Measurements from ENCODE around the gene MSMO1.
"Not testable (repeated sequence)": the region's sequence is repeated elsewhere in the genome, so short reads cannot be mapped to it uniquely, and the experiment has no call there.

MSMO1 gene

DNA sequence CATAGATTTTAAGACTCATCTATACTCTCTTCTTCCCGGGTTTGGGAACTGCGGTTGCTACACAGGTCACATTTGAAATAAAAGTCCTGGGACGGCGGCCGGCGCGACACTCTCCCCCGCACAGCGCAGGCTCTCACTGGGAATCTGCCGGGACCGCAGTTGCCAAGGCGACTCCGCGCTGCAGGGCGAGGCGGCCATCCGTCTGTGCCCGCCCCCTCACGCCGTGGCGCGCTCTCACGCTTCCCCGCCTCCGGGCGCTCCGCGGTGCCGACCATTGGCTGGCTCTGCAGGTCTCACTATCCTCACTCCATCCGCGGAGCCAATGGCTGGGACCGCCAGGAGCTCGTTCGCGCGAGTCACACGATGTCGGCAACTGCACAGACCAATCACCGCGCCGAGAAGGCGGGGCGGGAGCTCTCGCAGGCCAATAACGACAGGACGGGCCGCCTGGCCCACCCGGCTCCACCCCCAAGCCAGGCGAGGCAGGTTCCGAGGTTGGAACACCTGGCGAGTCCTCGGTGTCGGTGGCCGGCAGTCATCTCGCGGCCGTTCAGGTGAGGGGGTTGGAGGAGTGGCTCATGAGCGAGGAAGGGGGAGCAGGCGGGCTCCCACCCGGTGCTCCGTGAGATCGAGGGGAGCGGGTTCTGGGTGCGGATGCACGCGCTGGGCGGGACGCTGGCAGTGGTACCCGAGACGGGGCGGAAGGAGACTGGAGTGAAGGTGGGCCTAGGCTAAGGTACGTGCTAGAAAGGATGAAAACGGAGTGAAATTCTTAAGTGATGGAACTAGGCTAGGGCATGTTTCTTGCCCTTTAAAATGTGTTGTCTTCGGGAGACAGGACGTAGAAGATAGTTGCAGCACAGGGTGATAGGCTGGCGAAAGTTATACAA lies at the start of gene MSMO1:
Gene MSMO1, plus strand, starts transcription at position 459 of the 890 bp plus-strand sequence. CDS start 5,702 bp downstream, outside the sequence.
- H3K4me3 Mint-ChIP-seq, result no peak within 1 kb of the TSS
- CTCF ChIA-PET, result interaction anchor here (1.0 kb wide), 2 partner anchors 196 to 214 kb away, joined by 5 to 9 read pairs; partner anchors contain the start of gene TMEM192
- H3K27me3 Mint-ChIP-seq, result no peaks in the 10 kb centered on the region
- H3K9me3 Mint-ChIP-seq, result peaks cover 4% of the 10 kb centered on the region
- no peak within 1 kb of the TSS for H3K27ac Mint-ChIP-seq
- H3K4me1 Mint-ChIP-seq, result peaks cover 28% of the 10 kb centered on the region
- H3K36me3 Mint-ChIP-seq, result peaks cover 44% of the 10 kb centered on the region
- DNase-seq, result peak; percentile 99

DNA sequence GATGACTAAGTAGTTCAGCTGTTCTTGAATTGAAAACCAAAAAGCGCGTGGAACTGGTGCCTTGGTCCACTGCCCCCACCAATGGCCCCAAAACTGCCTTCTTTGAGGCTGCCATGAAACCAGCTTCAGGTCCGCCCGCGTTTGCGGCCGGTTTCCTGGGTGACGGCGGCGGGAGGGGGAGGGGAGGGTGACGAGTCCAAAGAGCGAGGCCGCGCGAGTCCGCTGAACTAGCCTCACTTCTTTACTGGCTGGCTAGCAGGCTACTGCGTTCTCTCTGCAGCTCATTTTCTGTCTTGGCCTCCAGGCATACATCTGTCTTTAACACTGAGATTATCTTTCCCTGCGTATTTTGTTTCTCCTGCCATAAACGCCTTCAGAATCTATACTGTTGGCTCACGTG lies 47.9 kb upstream of the MSMO1 start:
- DNase-seq, H3K27me3 Mint-ChIP-seq, CTCF ChIA-PET, H3K4me3 Mint-ChIP-seq, H3K9me3 Mint-ChIP-seq, H3K27ac Mint-ChIP-seq, H3K4me1 Mint-ChIP-seq: not testable (repeated sequence)
- H3K36me3 Mint-ChIP-seq, result peaks cover 56% of the 10 kb centered on the region

- H3K36me3 Mint-ChIP-seq, result peaks cover 59% of the 10 kb centered on the region
- peaks cover 45% of the 10 kb centered on the region for H3K4me1 Mint-ChIP-seq
- H3K27me3 Mint-ChIP-seq, DNase-seq, H3K4me3 Mint-ChIP-seq, H3K27ac Mint-ChIP-seq, CTCF ChIA-PET, H3K9me3 Mint-ChIP-seq: not testable (repeated sequence)
Observed at GRCh38 chr4:165284697-165285096, 42.8 kb upstream of the MSMO1 start.

- Mint-ChIP-seq H3K27ac (peak overlapping the region; percentile 93), H3K4me1 (peaks cover 49% of the 10 kb centered on the region), H3K36me3 (peaks cover 60% of the 10 kb centered on the region), H3K4me3 (peak overlapping the region; percentile 45)
- H3K9me3 Mint-ChIP-seq, DNase-seq, H3K27me3 Mint-ChIP-seq, CTCF ChIA-PET: not testable (repeated sequence)
Observed at GRCh38 chr4:165286619-165287340, 40.7 kb upstream of the MSMO1 start.

DNA sequence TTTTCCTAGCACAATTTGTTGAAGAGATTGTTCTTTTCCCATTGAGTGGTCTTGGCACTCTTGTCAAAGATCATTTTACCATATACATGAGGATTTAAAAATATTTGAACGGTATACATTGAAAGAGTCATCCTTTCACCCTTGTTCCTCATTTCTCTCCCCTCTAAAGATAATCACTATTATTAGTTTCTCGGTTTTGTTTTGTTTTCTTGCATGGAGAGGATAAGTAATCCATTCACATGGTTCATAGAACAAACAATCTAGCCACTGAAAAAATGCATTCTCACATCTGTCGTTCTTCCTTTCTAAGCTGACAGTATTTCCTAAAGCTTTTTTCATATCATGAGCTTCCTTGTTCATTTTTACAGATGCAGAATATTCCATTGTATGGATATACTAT lies 39.2 kb upstream of the MSMO1 start:
- CTCF ChIA-PET, result interaction anchor here (1.3 to 1.7 kb wide), 2 partner anchors 8 to 157 kb away, joined by 3 to 6 read pairs; no protein-coding TSS in a partner anchor
- Mint-ChIP-seq H3K4me3 (no peak overlapping the region), H3K9me3 (peaks cover 7% of the 10 kb centered on the region), H3K27me3 (no peaks in the 10 kb centered on the region), H3K4me1 (peaks cover 49% of the 10 kb centered on the region), H3K36me3 (peaks cover 49% of the 10 kb centered on the region), H3K27ac (no peak overlapping the region)
- DNase-seq, result no peak

DNA sequence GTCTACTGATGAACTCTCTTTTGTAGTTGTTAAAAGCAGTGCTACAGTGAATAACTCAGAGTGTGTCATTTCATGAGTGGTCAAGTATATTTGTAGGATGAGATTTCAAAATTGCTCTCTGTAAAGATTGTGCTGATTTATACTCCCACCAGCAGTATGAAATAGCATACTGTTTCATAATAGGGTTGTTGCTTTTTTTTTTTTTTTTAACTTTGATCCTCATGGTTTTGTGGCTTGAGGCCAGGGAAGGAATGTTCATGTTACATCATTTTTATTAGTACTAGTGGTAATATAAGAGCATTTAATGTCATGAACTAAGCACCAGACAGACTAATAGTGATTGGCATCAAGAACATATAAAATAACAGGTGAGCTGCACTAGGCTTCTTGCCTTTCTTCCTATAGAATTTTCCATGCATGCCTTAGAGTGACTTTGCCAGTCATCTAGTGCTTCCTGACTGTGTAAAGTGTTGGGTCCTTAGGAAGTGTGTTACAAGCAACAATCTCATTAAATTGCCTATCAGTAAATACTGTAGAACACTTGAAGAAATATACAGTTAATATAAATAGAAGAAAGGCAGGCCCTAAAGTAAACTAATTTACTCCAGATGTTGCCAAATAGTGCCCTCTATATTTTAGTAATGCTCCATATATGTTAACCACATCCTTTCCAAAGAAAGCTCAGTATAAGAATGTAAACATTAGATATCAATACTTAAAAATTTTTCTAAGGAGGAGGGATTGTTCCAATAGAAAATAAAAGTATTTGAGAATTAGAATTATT lies 38.6 kb upstream of the MSMO1 start:
- CTCF ChIA-PET, result interaction anchor here (1.3 to 1.7 kb wide), 2 partner anchors 9 to 158 kb away, joined by 3 to 6 read pairs; no protein-coding TSS in a partner anchor

GRCh38 chr4:165289423-165289785 lies 38.1 kb upstream of the MSMO1 start:
- Mint-ChIP-seq H3K27me3 (no peaks in the 10 kb centered on the region), H3K36me3 (peaks cover 43% of the 10 kb centered on the region), H3K9me3 (peaks cover 4% of the 10 kb centered on the region), H3K27ac (no peak overlapping the region), H3K4me1 (peaks cover 55% of the 10 kb centered on the region), H3K4me3 (no peak overlapping the region)
- CTCF ChIA-PET, result interaction anchor here (0.6 to 1.7 kb wide), 3 partner anchors 9 to 213 kb away, joined by 3 to 6 read pairs (median 4); no protein-coding TSS in a partner anchor
- no peak for DNase-seq

More for the DNA sequence above, 38.6 kb upstream of the MSMO1 start:
- Mint-ChIP-seq H3K27ac (no peak overlapping the region), H3K36me3 (peaks cover 46% of the 10 kb centered on the region), H3K4me1 (peaks cover 49% of the 10 kb centered on the region), H3K4me3 (no peak overlapping the region), H3K27me3 (no peaks in the 10 kb centered on the region), H3K9me3 (peaks cover 7% of the 10 kb centered on the region)
- no peak for DNase-seq

GRCh38 chr4:165293061-165293460 lies 34.4 kb upstream of the MSMO1 start:
- Mint-ChIP-seq H3K4me3 (no peak overlapping the region), H3K27me3 (no peaks in the 10 kb centered on the region), H3K9me3 (no peaks in the 10 kb centered on the region), H3K4me1 (peaks cover 40% of the 10 kb centered on the region), H3K27ac (no peak overlapping the region), H3K36me3 (peaks cover 52% of the 10 kb centered on the region)
- CTCF ChIA-PET, result interaction anchor here (1.5 kb wide), 1 partner anchor 39 kb away, joined by 3 read pairs; no protein-coding TSS in a partner anchor
- no peak for DNase-seq

DNA sequence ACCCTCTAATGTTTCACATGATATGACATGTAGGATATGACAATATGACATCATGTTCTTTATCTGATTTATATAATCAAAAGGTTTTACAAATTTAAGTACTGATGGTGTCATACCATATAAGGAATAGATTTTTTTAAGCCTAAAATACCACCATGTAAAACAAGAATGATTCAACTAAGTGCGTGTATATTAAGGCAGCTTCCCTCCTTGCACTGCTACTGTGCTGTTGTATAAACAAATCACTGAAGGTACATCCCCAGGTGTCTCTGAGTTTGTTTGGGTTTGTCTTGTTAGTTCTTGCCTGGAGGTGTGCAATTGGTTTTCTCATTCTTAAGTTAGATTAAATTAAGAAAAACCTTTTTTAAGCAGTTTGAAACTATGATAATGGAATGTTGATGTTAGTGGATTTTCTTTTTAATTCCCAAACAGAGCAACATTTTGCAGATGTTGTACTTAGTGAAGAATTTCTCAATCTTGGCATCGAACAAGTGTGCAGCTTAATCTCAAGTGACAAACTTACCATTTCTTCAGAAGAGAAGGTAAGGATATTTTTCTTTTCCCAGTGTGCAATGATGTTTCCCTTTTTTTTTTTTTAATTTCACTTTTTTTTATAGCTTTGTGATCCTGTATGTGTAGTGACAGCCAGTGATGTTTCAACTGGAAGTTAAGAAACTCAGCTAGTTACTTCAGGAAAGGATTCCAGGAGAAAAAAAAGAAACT lies 33.4 kb upstream of the MSMO1 start:
- Mint-ChIP-seq H3K4me3 (no peak overlapping the region), H3K4me1 (peaks cover 32% of the 10 kb centered on the region), H3K9me3 (no peaks in the 10 kb centered on the region), H3K27ac (peak overlapping the region; percentile 89), H3K36me3 (peaks cover 50% of the 10 kb centered on the region), H3K27me3 (no peaks in the 10 kb centered on the region)
- no peak for DNase-seq
- CTCF ChIA-PET, result interaction anchor here (1.5 kb wide), 1 partner anchor 38 kb away, joined by 3 read pairs; no protein-coding TSS in a partner anchor

DNA sequence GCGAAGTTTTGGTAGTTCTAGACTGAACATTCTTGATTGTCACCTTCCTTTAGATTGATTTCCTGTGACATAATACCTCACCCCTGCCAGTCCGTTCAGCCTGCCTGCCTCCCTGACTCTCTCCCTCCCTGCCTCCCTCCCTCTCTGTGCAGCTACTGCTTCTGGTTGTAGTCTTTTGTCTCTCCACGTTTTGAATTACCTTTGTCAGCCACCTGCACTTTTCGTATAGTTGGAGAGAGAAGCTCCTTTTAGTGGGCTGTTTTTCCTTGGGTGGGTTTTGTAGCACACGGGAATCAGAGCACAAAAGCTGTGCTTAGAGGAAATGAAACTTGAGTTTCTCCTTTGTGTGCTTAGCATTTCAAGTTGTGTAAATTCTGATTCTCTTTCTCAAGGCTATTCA lies 32.6 kb upstream of the MSMO1 start:
- CTCF ChIA-PET, result no interaction called here
- H3K27ac Mint-ChIP-seq, result peak overlapping the region; percentile 89

DNA sequence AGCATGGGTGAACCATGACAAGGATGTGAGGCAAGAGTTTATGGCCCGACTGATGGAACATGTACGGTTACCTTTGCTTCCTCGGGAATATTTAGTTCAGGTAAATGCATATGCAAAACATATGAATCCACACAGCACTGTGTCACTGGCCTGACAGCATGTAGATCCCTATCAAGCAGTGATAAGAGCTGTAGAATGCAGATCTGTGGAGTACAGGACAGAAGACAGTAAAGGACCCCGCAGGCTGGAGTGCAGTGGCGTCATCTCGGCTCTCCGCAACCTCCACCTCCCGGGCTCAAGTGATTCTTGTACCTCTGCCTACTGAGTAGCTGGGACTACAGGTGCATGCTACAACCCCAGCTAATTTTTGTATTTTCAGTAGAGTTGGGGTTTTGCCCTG lies 29.8 kb upstream of the MSMO1 start:
- H3K4me3 Mint-ChIP-seq, result no peak overlapping the region
- CTCF ChIA-PET, result interaction anchor here (1.2 kb wide), 1 partner anchor 166 kb away, joined by 5 read pairs; no protein-coding TSS in a partner anchor

More for the DNA sequence above, 32.6 kb upstream of the MSMO1 start:
- DNase-seq, result peak; percentile 66
- Mint-ChIP-seq H3K4me3 (peak overlapping the region; percentile 45), H3K27me3 (no peaks in the 10 kb centered on the region), H3K4me1 (peaks cover 34% of the 10 kb centered on the region), H3K9me3 (no peaks in the 10 kb centered on the region), H3K36me3 (peaks cover 54% of the 10 kb centered on the region)

DNA sequence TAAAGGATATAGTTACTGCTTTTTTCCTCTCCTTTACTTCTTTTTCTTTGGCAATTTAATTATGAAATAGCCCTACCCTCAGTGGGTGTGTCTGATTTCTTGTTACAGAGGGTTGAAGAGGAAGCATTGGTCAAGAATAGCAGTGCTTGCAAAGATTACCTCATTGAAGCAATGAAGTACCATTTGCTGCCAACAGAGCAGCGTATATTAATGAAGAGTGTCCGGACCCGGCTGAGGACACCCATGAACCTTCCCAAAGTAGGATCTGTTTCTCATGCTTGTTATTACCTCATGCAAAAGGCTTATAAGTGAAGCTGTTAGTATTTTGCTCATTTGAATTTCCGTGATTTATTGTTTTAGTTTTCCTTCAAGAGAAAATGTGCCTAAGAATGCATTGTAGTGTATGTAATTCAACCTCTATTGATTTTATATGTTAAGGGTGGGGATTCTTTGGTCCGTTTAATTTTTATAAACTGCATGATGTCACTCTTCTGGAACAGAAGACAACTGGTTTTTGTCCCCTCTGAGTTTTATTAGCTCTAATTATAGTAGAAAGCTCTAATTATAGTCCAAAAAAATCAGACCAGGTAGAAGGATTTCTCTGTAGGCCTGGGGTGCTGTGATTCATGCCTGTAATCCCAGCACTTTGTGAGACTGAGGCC lies 27.9 kb upstream of the MSMO1 start:
- no peaks in the 10 kb centered on the region for H3K27me3 Mint-ChIP-seq
- no peak overlapping the region for H3K27ac Mint-ChIP-seq
- no peak for DNase-seq
- CTCF ChIA-PET, result interaction anchor here (1.1 kb wide), 1 partner anchor 169 kb away, joined by 3 read pairs; no protein-coding TSS in a partner anchor
- H3K9me3 Mint-ChIP-seq, result no peaks in the 10 kb centered on the region
- H3K36me3 Mint-ChIP-seq, result peaks cover 58% of the 10 kb centered on the region
- H3K4me1 Mint-ChIP-seq, result peaks cover 51% of the 10 kb centered on the region
- H3K4me3 Mint-ChIP-seq, result no peak overlapping the region

More for the DNA sequence above, 29.8 kb upstream of the MSMO1 start:
- Mint-ChIP-seq H3K4me1 (peaks cover 48% of the 10 kb centered on the region), H3K27me3 (no peaks in the 10 kb centered on the region), H3K9me3 (no peaks in the 10 kb centered on the region), H3K36me3 (peaks cover 53% of the 10 kb centered on the region), H3K27ac (no peak overlapping the region)
- no peak for DNase-seq

DNA sequence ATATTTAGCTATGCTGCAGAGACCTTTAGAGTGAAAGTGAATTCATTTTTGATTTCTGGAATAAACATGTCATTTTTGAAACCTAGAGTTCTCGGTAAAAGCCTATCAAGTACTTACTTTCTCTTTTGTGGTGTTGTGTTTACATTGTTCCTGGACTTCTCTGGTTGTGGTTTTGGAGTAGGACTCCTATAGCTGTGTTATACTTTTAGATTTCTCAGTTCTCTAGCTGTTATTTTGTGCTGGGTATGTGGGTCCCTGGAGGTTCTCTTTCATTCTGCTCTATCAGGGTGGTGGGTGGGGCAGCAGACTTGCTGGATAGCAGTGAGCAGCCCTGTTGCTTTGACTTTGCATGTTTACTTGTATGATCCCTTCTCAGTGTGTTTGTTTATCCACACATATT lies 25.6 kb upstream of the MSMO1 start:
- Mint-ChIP-seq H3K9me3 (no peaks in the 10 kb centered on the region), H3K4me1 (peaks cover 35% of the 10 kb centered on the region), H3K27me3 (no peaks in the 10 kb centered on the region), H3K4me3 (peak overlapping the region; percentile 67), H3K36me3 (peaks cover 46% of the 10 kb centered on the region), H3K27ac (peak overlapping the region; percentile 87)
- peak; percentile 59 for DNase-seq
- CTCF ChIA-PET, result interaction anchor here (1.0 to 1.5 kb wide), 2 partner anchors 23 to 171 kb away, joined by 3 to 6 read pairs; no protein-coding TSS in a partner anchor
